SJCRH30 (cell line): Measurements from ENCODE around the gene LARP4B. TPM values are rescaled to one million over a fixed set of nuclear protein-coding genes. Genes with fewer than 3 reads are reported as not detected.
"Not testable (repeated sequence)": the region's sequence is repeated elsewhere in the genome, so short reads cannot be mapped to it uniquely, and the experiment has no call there.

Source experiments
- DNase-seq, 2 experiments: peaks; one replicate each; pipeline ENCODE4 v3.0.0-alpha.2; 2015 to 2020
- H3K27ac ChIP-seq: fragments of 250-450 bp; sonication (Bioruptor Pico); 2 replicates; pipeline ENCODE4 v1.5.1; 2020; ENCODE audit warnings: mild to moderate bottlenecking, moderate library complexity
- H3K27me3 ChIP-seq: fragments of 250-450 bp; sonication (Bioruptor Pico); 2 replicates; pipeline ENCODE4 v1.5.1; 2020; ENCODE audit warnings: mild to moderate bottlenecking, moderate library complexity
- H3K36me3 ChIP-seq: fragments of 250-450 bp; sonication (Bioruptor Pico); 2 replicates; pipeline ENCODE4 v1.5.1; 2020; ENCODE audit warnings: mild to moderate bottlenecking, moderate library complexity
- H3K4me1 ChIP-seq: fragments of 250-450 bp; sonication (Bioruptor Pico); 2 replicates; pipeline ENCODE4 v1.5.1; 2020; ENCODE audit warnings: mild to moderate bottlenecking, moderate library complexity
- H3K4me3 ChIP-seq: fragments of 250-450 bp; sonication (Bioruptor Pico); 2 replicates; pipeline ENCODE4 v1.5.1; 2020; ENCODE audit warnings: mild to moderate bottlenecking, moderate library complexity
- H3K9me3 ChIP-seq: fragments of 250-450 bp; sonication (Bioruptor Pico); replicated peaks from 2 replicates; pipeline ENCODE4 v1.5.1; 2020; ENCODE audit warnings: mild to moderate bottlenecking, moderate library complexity
- total RNA-seq: library from RNA; depleted of rRNA; stranded (reverse); fragments of >200 nt; shearing (Covaris generic); gene quantifications from 2 replicates; pipeline ENCODE4 v1.2.3, GENCODE V29; 2014; rRNA removed

The LARP4B gene
- total RNA-seq, 1 experiment from 2014 or later, result 29.1 TPM

GRCh38 chr10:770975-771374 is 160.5 kb downstream of the LARP4B start:
- Histone ChIP-seq H3K4me3 (no peak overlapping the region), H3K4me1 (no peaks in the 10 kb centered on the region), H3K36me3 (no peaks in the 10 kb centered on the region), H3K9me3 (no peaks in the 10 kb centered on the region), H3K27ac (no peak overlapping the region), H3K27me3 (no peaks in the 10 kb centered on the region)
- no peak for DNase-seq

DNA sequence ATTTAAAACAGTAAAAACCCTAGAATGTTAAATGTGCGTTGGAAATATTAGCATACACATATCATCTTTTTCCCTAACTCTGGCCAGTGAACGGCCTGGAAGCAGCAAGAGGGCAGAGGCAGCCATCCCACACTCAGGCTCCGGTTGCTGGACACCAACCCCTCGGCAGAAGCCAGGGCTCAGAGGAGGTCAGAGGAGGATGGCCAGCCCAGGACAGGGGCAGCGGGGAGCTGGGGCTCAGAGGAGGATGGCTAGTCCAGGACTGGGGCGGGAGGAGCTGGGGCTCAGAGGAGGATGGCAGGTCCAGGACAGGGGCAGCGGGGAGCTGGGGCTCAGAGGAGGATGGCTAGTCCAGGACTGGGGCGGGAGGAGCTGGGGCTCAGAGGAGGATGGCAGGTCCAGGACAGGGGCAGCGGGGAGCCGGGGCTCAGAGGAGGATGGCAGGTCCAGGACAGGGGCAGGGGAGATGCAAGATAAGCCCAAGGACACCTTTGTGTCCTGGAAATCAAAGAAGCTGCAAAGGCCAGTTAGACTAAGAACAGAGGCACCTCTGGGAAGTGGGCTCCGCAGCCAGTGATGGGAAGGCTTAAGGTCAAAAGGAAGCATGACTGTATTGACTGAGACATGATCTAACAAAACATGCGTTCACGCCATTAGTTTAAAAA is 161.3 kb downstream of the LARP4B start:
- not testable (repeated sequence) for H3K36me3 ChIP-seq, DNase-seq, H3K27me3 ChIP-seq, H3K4me3 ChIP-seq, H3K4me1 ChIP-seq, H3K27ac ChIP-seq, H3K9me3 ChIP-seq

- no peaks in the 10 kb centered on the region for H3K27me3 ChIP-seq
- DNase-seq, result no peak
- no peak overlapping the region for H3K4me3 ChIP-seq
- H3K36me3 ChIP-seq, result no peaks in the 10 kb centered on the region
- no peaks in the 10 kb centered on the region for H3K4me1 ChIP-seq
- H3K27ac ChIP-seq, result no peak overlapping the region
- H3K9me3 ChIP-seq, result no peaks in the 10 kb centered on the region
Measured at GRCh38 chr10:767794-768193, 163.7 kb downstream of the LARP4B start.

DNA sequence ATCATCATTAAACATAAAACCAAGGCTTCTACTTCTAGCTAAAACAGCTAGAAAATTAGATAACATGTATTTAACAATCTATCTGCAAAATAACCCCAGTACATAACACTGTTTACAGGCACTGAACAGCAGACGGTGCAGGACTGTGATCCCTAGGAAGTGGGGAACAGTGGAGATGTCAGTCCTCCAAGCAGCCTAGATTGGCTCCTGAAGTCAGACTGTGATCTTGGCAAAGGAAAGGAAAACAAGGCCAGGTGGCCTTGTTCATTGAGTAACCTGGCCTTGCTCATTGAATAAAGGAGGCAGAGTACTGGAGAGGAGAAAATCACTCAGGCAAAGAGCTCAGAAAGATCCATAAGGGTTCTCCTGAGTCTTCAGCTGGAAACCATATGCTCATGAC is 164.3 kb downstream of the LARP4B start:
- Histone ChIP-seq H3K36me3 (no peaks in the 10 kb centered on the region), H3K9me3 (no peaks in the 10 kb centered on the region), H3K4me3 (no peak overlapping the region), H3K27me3 (no peaks in the 10 kb centered on the region), H3K27ac (no peak overlapping the region), H3K4me1 (no peaks in the 10 kb centered on the region)
- no peak for DNase-seq

GRCh38 chr10:761376-761775 is 170.1 kb downstream of the LARP4B start:
- Histone ChIP-seq H3K36me3 (no peaks in the 10 kb centered on the region), H3K9me3 (0 out of 2 replicates have a peak, but pooled peaks cover 3% of the 10 kb centered on the region), H3K27ac (no peak overlapping the region), H3K4me1 (no peaks in the 10 kb centered on the region), H3K4me3 (no peak overlapping the region), H3K27me3 (no peaks in the 10 kb centered on the region)
- no peak for DNase-seq

DNA sequence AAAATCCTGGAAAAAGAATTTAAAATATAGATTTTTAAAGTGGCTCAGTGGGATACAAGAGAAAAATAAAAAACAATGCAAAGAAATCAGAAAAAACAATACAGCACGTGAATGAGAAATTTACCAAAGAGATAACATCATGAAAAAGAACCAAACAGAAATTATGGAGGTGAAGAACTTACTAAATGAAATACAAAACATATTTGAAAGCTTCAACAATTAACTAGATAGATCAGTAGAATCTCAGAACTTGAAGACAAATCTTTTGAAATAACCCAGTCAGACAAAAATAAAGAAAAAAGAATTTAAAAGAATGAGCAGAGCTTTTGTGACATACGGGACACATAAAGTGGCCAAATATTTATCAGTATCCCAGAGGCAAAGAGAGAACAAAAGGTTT is 170.9 kb downstream of the LARP4B start:
- no peaks in the 10 kb centered on the region for H3K36me3 ChIP-seq
- no peak overlapping the region for H3K4me3 ChIP-seq

GRCh38 chr10:759898-760477 is 171.5 kb downstream of the LARP4B start:
- no peaks in the 10 kb centered on the region for H3K36me3 ChIP-seq
- H3K27ac ChIP-seq, result no peak overlapping the region
- no peaks in the 10 kb centered on the region for H3K4me1 ChIP-seq
- H3K27me3 ChIP-seq, result no peaks in the 10 kb centered on the region
- DNase-seq, result no peak
- no peak overlapping the region for H3K4me3 ChIP-seq
- H3K9me3 ChIP-seq, result 0 out of 2 replicates have a peak, but pooled peaks cover 3% of the 10 kb centered on the region

More for the DNA sequence above, 170.9 kb downstream of the LARP4B start:
- DNase-seq, result no peak
- Histone ChIP-seq H3K27ac (no peak overlapping the region), H3K4me1 (no peaks in the 10 kb centered on the region), H3K27me3 (no peaks in the 10 kb centered on the region), H3K9me3 (0 out of 2 replicates have a peak, but pooled peaks cover 3% of the 10 kb centered on the region)

Other genes with a start within 250 kb of the LARP4B start
- gene DIP2C, start 242.0 kb downstream of the LARP4B start, total RNA-seq, result 5.0 TPM in 2 replicates
- gene GTPBP4, start 56.7 kb upstream of the LARP4B start, total RNA-seq, result 52.3 and 58.5 TPM in 2 replicates
- gene IDI2, start 94.2 kb upstream of the LARP4B start, total RNA-seq, result not detected in 2 replicates
- 66.8 and 70.0 TPM in 2 replicates for gene IDI1, start 117.4 kb upstream of the LARP4B start, total RNA-seq
- gene WDR37, start 124.7 kb upstream of the LARP4B start, total RNA-seq, result 5.6 and 6.1 TPM in 2 replicates